Ascending aorta (tissue), 2 donors: Measurements from ENCODE around the gene POLL. TPM values are rescaled to one million over a fixed set of nuclear protein-coding genes. Genes with fewer than 3 reads are reported as not detected.

ENCODE experiments used
- DNase-seq, 2 donors: peaks; one replicate each; pipeline ENCODE4 v3.0.0-alpha.2; 2019; ENCODE audit warnings: low spot score in 2 of 2
- H3K27ac ChIP-seq, 2 donors: fragments of 200-600 bp; sonication (generic); one replicate each; pipeline ENCODE4 v1.5.1; 2016 to 2017; ENCODE audit warnings: mild to moderate bottlenecking in 1 of 2
- H3K27me3 ChIP-seq: fragments of 200-600 bp; sonication (generic); one replicate; pipeline ENCODE4 v1.5.1; 2017
- H3K36me3 ChIP-seq, 2 donors: fragments of 200-600 bp; sonication (generic); one replicate each; pipeline ENCODE4 v1.5.1; 2016
- H3K4me1 ChIP-seq, 2 donors: fragments of 200-600 bp; sonication (generic); one replicate each; pipeline ENCODE4 v1.5.1; 2016 to 2017; ENCODE audit warnings: mild to moderate bottlenecking in 1 of 2
- H3K4me3 ChIP-seq, 2 donors: fragments of 200-600 bp; sonication (generic); one replicate each; pipeline ENCODE4 v1.5.1; 2016 to 2017; ENCODE audit warnings: mild to moderate bottlenecking in 1 of 2
- H3K9me3 ChIP-seq, 2 donors: fragments of 200-600 bp; sonication (generic); one replicate each; pipeline ENCODE4 v1.5.1; 2016
- CTCF ChIP-seq, 3 experiments: fragments of 200-600 bp in 2 of 3; fragments of 450-650 bp in 1 of 3; sonication (generic) in 2 of 3; IDR thresholded peaks; one replicate each; pipeline ENCODE4 v1.5.1; 2016 to 2019; ENCODE audit warnings: antibody characterized with exemption in 3 of 3, mild to moderate bottlenecking in 1 of 3, moderate library complexity in 1 of 3
- intact Hi-C: fragments of 100-400 bp; cut with DNase I; formaldehyde crosslinking; loops from one replicate; pipeline ENCODE4 v1.15.1; 2023
- total RNA-seq: library from RNA; depleted of rRNA; stranded (reverse); fragments of >200 nt; gene quantifications from one replicate; pipeline ENCODE4 v1.1.0, GENCODE V29; 2016

The POLL gene
- total RNA-seq, 1 donor from 2014 or later: 17.1 TPM

GRCh38 chr10:101569622-101570427, 18.2 kb downstream of the POLL start:
- peak overlapping the region; percentile 66 to 77 for H3K4me3 ChIP-seq
- peaks cover 12% of the 10 kb centered on the region for H3K27me3 ChIP-seq
- H3K36me3 ChIP-seq: peaks cover 0 to 4% of the 10 kb centered on the region in 2 donors
- intact Hi-C loops: loop anchor here (1.0 to 10.0 kb wide), 4 partner anchors 218 to 409 kb away; partner anchors contain the start of gene BTRC
- peak in 1 of 2 donors; percentile 85 for DNase-seq
- no peak overlapping the region for H3K27ac ChIP-seq
- TF ChIP-seq CTCF (IDR thresholded peaks at IDR 0.05): peak; percentile 69 to 98 (median 96)
- H3K9me3 ChIP-seq: peaks cover 0 to 7% of the 10 kb centered on the region in 2 donors
- H3K4me1 ChIP-seq: peaks cover 0 to 17% of the 10 kb centered on the region in 2 donors

GRCh38 chr10:101569323-101569621, 18.8 kb downstream of the POLL start:
- H3K4me3 ChIP-seq: no peak overlapping the region
- peaks cover 12% of the 10 kb centered on the region for H3K27me3 ChIP-seq
- H3K27ac ChIP-seq: no peak overlapping the region
- peaks cover 0 to 17% of the 10 kb centered on the region in 2 donors for H3K4me1 ChIP-seq
- H3K36me3 ChIP-seq: peaks cover 0 to 4% of the 10 kb centered on the region in 2 donors
- peaks cover 0 to 7% of the 10 kb centered on the region in 2 donors for H3K9me3 ChIP-seq
- intact Hi-C loops: loop anchor here (10.0 kb wide), 1 partner anchor 294 kb away; no protein-coding TSS in a partner anchor
- no peak for TF ChIP-seq CTCF (IDR thresholded peaks at IDR 0.05)
- DNase-seq: no peak

GRCh38 chr10:101568054-101568745, 19.9 kb downstream of the POLL start:
- no peak overlapping the region for H3K4me3 ChIP-seq
- H3K36me3 ChIP-seq: peaks cover 0 to 4% of the 10 kb centered on the region in 2 donors
- intact Hi-C loops: loop anchor here (10.0 kb wide), 1 partner anchor 293 kb away; no protein-coding TSS in a partner anchor
- no peak overlapping the region for H3K27ac ChIP-seq
- DNase-seq: no peak
- H3K27me3 ChIP-seq: peaks cover 12% of the 10 kb centered on the region
- peaks cover 0 to 17% of the 10 kb centered on the region in 2 donors for H3K4me1 ChIP-seq
- H3K9me3 ChIP-seq: peaks cover 0 to 7% of the 10 kb centered on the region in 2 donors
- TF ChIP-seq CTCF (IDR thresholded peaks at IDR 0.05): no peak

- no peak for TF ChIP-seq CTCF (IDR thresholded peaks at IDR 0.05)
- H3K27ac ChIP-seq: no peak overlapping the region
- intact Hi-C loops: loop anchor here (10.0 kb wide), 1 partner anchor 293 kb away; no protein-coding TSS in a partner anchor
- H3K36me3 ChIP-seq: no peaks in the 10 kb centered on the region
- DNase-seq: no peak
- peaks cover 12% of the 10 kb centered on the region for H3K27me3 ChIP-seq
- H3K9me3 ChIP-seq: no peaks in the 10 kb centered on the region
- no peak overlapping the region for H3K4me3 ChIP-seq
- H3K4me1 ChIP-seq: peaks cover 0 to 17% of the 10 kb centered on the region in 2 donors
Observed at GRCh38 chr10:101567165-101568006, 20.7 kb downstream of the POLL start.
